ENCODE results near the gene RASGRF1.
"Not testable (repeated sequence)": the region's sequence is repeated elsewhere in the genome, so short reads cannot be mapped to it uniquely, and the experiment has no call there.

The RASGRF1 gene, protein sequence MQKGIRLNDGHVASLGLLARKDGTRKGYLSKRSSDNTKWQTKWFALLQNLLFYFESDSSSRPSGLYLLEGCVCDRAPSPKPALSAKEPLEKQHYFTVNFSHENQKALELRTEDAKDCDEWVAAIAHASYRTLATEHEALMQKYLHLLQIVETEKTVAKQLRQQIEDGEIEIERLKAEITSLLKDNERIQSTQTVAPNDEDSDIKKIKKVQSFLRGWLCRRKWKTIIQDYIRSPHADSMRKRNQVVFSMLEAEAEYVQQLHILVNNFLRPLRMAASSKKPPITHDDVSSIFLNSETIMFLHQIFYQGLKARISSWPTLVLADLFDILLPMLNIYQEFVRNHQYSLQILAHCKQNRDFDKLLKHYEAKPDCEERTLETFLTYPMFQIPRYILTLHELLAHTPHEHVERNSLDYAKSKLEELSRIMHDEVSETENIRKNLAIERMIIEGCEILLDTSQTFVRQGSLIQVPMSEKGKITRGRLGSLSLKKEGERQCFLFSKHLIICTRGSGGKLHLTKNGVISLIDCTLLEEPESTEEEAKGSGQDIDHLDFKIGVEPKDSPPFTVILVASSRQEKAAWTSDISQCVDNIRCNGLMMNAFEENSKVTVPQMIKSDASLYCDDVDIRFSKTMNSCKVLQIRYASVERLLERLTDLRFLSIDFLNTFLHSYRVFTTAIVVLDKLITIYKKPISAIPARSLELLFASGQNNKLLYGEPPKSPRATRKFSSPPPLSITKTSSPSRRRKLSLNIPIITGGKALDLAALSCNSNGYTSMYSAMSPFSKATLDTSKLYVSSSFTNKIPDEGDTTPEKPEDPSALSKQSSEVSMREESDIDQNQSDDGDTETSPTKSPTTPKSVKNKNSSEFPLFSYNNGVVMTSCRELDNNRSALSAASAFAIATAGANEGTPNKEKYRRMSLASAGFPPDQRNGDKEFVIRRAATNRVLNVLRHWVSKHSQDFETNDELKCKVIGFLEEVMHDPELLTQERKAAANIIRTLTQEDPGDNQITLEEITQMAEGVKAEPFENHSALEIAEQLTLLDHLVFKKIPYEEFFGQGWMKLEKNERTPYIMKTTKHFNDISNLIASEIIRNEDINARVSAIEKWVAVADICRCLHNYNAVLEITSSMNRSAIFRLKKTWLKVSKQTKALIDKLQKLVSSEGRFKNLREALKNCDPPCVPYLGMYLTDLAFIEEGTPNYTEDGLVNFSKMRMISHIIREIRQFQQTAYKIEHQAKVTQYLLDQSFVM (N-terminal part only)

GRCh38 chr15:79090487-79091203 lies at the start of gene RASGRF1:
Gene RASGRF1 (minus strand): TSS chr15:79090780. CDS start chr15:79090498, 282 bp downstream.
- no peak for DNase-seq (ENCODE audit: low read depth in 2 of 2, low spot score in 1 of 2)

DNA sequence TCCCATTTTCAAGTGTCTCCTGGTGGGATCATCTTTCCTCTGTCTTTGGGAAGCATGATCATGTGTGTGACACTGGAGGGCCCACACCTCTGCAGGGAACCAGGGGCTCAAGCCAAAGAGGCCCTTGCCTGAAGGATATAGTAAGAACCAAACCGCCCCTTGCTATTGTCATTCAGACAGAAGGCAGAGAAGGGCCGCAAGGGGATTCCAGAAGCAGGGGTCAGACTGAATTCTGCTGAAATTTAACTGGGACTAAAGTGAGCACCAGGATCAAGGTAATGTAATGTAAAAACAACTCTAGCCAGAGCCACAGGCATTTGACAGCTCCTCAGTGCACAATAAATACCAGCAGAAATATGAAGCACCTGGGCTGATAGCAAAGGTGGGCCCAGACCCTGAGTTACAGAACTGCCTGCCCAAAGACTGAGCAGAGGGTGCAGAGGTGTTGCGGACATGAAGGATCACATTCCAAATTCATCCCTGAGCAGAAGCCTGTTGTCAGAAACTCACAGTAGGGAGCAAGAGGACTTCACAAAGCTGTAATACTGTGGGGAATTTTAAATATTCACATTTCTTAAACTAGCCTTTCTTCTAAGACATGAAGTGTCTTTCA lies 46.0 kb upstream of the RASGRF1 start:
- no peak for DNase-seq (ENCODE audit: low read depth in 2 of 2, low spot score in 1 of 2)

- DNase-seq (ENCODE audit: low read depth in 2 of 2, low spot score in 1 of 2) = no peak
Measured at GRCh38 chr15:79133309-79133708, 42.7 kb upstream of the RASGRF1 start.

DNA sequence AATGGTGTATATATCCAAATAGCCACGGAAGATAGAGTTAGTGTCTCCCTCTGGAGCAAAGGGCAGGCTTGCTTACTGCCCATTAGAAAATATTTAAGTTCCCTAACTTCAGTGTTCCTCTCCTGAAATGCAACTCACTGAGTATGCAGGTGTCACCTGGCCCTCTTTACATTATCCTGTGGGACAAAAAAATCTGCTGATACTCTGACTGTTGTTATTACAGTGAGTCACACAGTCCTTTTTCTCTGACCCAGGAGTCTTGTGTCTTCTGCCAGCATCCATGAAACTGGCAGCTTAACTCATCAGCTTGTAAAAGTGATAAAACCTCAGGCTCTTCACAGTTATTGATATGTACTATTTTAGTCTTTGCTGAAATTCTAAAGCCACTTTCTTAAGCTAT lies 42.2 kb upstream of the RASGRF1 start:
- DNase-seq (ENCODE audit: low read depth in 2 of 2, low spot score in 1 of 2) = no peak

GRCh38 chr15:79132361-79132760 lies 41.8 kb upstream of the RASGRF1 start:
- DNase-seq (ENCODE audit: low read depth in 2 of 2, low spot score in 1 of 2) = no peak

DNA sequence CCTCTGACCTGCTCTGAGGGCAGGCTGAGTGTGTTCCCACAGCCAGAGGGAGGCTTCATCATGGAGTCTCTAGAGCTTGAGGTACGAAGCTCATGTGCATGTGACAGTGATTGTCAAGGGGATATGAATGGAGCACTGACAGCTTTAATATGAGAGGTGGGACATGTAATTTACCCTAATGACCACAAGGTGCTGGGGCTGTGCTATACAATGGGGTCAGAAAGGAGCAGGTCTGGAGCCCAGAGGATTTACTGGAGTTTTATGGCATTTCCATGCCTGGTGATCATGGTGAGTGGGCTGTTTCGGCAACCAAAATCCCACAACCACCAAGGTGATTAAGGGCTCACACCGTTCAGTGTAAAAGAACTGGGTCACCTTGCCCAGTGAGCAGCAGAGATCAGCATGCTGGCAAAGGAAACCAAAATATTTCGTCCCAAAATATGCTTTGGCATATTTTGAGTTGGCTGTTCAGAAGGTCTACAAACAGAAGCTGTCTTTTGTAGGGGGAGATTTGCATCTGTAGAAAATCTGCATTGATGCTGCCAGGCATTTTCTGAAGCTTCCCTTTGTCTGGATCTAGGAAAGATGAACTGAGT lies 40.1 kb upstream of the RASGRF1 start:
- no peak for DNase-seq (ENCODE audit: low read depth in 2 of 2, low spot score in 1 of 2)

- no peak for DNase-seq (ENCODE audit: low read depth in 2 of 2, low spot score in 1 of 2)
Measured at GRCh38 chr15:79129235-79129634, 38.7 kb upstream of the RASGRF1 start.

GRCh38 chr15:79128556-79128955 lies 38.0 kb upstream of the RASGRF1 start:
- no peak for DNase-seq (ENCODE audit: low read depth in 2 of 2, low spot score in 1 of 2)

GRCh38 chr15:79124388-79124787 lies 33.8 kb upstream of the RASGRF1 start:
- no peak for DNase-seq (ENCODE audit: low read depth in 2 of 2, low spot score in 1 of 2)

DNA sequence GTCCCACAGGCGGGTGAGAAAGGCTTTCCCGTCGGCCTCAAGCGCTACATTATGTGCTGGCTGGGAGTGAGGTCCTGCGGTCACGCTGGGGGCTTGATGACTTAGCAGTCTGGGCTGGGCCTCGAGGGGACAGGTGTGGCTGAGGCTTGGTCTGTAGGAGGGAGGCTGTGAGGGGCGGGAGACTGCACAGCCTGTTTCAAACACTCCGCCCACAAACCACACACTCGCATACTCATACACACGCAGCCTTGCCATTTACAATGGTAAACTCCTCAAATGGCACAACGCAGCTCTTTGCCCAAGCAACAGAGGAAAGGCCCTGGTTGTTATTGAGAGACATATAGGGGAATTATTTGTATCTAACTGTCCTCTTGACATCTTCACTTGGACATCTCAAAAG lies 32.4 kb upstream of the RASGRF1 start:
- no peak for DNase-seq (ENCODE audit: low read depth in 2 of 2, low spot score in 1 of 2)

DNA sequence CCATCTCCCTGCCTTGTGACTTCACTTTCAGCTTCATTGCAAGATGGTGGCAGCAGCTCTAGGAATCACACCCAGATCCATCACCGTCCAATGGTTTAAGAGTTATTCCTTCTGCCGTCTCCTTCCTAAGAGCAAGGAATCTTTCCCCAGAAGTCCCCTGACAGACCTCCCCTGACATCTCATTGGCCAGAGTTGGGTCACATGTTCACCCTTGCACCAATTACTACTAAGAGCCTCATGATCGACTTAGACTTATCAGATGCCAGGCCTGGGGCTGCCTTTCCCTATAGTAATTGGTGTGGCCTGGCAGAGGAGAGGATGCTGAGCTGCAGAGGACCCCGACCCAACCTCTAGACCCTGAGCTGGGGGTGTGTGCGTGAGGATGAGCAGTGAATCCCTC lies 31.8 kb upstream of the RASGRF1 start:
- no peak for DNase-seq (ENCODE audit: low read depth in 2 of 2, low spot score in 1 of 2)

DNA sequence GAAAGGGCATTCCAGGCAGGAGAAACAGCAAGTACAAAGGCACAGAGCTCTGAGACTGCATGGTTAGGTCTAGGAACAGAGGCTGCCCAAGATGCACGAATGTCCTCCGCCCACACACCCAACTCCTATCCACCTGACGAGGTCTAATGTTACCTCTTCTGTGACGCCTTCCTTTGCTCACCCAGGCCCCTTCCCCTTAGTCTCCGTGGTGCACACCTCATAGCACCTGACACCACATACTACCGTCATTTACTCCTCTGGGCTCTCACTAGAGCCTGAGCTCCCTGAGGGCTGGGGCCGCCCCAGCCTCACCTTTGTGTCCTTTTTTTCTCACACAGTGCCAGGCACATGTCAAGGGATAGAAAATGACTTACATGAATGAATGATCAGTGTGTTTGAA lies 31.0 kb upstream of the RASGRF1 start:
- DNase-seq (ENCODE audit: low read depth in 2 of 2, low spot score in 1 of 2) = no peak

GRCh38 chr15:79117442-79118204 lies 27.0 kb upstream of the RASGRF1 start:
- DNase-seq (ENCODE audit: low read depth in 2 of 2, low spot score in 1 of 2) = no peak

DNA sequence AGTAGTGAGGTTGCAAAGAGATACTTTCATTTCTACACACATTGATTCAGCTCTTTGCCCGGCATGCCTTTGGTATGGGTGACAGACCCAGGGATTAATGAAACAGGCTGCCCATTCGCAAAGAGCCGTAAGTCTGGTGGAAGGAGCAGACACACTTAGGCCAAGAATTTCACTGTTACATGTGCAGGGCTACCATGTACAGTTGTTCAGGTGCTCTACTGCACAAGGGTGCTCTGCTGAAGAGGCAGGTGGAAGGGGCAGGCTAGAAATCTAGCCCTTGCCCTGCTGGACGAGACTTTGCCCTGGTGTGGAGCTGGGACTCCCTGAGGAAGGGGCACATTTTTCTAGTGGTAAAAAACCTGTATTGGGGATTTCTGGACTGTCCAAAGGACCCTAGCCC lies 26.2 kb upstream of the RASGRF1 start:
- no peak for DNase-seq (ENCODE audit: low read depth in 2 of 2, low spot score in 1 of 2)

GRCh38 chr15:79115986-79116665 lies 25.5 kb upstream of the RASGRF1 start:
- DNase-seq (ENCODE audit: low read depth in 2 of 2, low spot score in 1 of 2) = no peak

DNA sequence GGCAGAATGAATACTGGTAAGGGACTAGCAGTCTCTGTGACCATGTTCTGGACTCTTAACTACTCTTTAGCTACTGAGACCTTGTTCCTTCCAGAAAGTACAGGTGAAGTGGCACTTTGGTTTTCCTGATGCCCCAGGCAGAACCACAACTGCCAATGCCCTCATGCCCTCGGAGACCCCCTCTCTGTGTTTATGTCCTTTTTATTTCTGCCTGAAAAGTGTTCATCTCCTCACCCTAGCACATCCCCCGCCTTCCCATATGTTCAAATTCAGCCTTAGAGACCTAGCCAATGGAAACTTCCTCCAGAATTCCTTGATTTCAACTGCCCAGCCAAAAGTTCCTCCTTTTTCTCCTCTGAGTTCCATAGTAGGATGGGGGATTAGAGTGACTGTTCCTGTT lies 23.3 kb upstream of the RASGRF1 start:
- DNase-seq (ENCODE audit: low read depth in 2 of 2, low spot score in 1 of 2) = no peak

- DNase-seq (ENCODE audit: low read depth in 2 of 2, low spot score in 1 of 2) = not testable (repeated sequence)
Measured at GRCh38 chr15:79111404-79111803, 20.8 kb upstream of the RASGRF1 start.

DNA sequence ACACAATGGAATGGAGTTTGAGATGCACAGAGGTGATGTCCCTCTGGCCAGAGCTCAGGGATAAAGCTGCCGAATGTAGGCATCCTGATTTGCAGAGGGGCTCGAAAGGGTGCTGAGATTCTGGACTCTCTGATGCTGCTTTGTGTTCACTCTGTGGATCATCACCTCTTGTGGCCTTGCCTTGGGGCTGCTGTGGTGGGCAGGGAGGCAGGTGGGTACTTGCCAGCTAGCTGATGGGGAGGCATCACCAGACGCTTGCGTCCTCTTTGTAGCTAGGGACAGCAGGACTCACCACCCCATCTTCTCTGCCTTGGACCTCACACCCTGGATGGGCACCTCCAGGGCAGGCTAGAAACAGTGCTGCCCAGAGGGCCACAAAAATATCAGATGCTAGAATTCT lies 14.6 kb upstream of the RASGRF1 start:
- no peak for DNase-seq (ENCODE audit: low read depth in 2 of 2, low spot score in 1 of 2)

GRCh38 chr15:79102595-79102994 lies 12.0 kb upstream of the RASGRF1 start:
- DNase-seq (ENCODE audit: low read depth in 2 of 2, low spot score in 1 of 2) = no peak

All from stimulated activated CD8-positive, alpha-beta memory T cell treated with anti-CD3 and anti-CD28 coated beads, Interleukin-4, amount 100 ng/mL, for 1 hour (primary cell).